HEK293 (cell line): ENCODE results near the gene SVOP.
A peak's percentile ranks its signal among the peaks of the same experiment; 100 is the strongest.
"Not testable (repeated sequence)": the region's sequence is repeated elsewhere in the genome, so short reads cannot be mapped to it uniquely, and the experiment has no call there.

Experiments used
- CTCF ChIA-PET: fragments of 350-600 bp; formaldehyde crosslinking; extraction: SDS; loops from one replicate; lab custom pipeline; 2021; ENCODE audit warnings: antibody characterized with exemption; lab: Yijun Ruan, JAX
- POLR2A ChIA-PET: fragments of 300-600 bp; formaldehyde crosslinking; extraction: SDS; loops from one replicate; lab custom pipeline; 2020; ENCODE audit warnings: antibody characterized with exemption, inconsistent platforms; lab: Yijun Ruan, JAX
- H3K27ac ChIP-seq: fragments of 200-500 bp; sonication (Bioruptor generic); 2 replicates; pipeline ENCODE4 v1.5.1; 2014; ENCODE audit warnings: low read depth, low read length, control low read depth, inconsistent platforms; ENCODE audit errors: extremely low read depth
- H3K36me3 ChIP-seq, 2 experiments: fragments of 200-500 bp in 1 of 2; sonication (Bioruptor generic) in 1 of 2; 1 replicate in 1 of 2; 2 replicates in 1 of 2; pipeline ENCODE4 v1.5.1; 2014 to 2017; ENCODE audit warnings: inconsistent platforms in 2 of 2, low read length in 2 of 2; ENCODE audit not compliant: control insufficient read depth in 2 of 2, insufficient read depth in 1 of 2
- H3K4me1 ChIP-seq: fragments of 200-500 bp; sonication (Bioruptor generic); 2 replicates; pipeline ENCODE4 v1.5.1; 2014; ENCODE audit warnings: mild to moderate bottlenecking, low read length, inconsistent platforms; ENCODE audit not compliant: control insufficient read depth, insufficient read depth
- H3K4me3 ChIP-seq: 2 replicates; pipeline ENCODE4 v1.5.1; 2011; ENCODE audit warnings: low read depth, mild to moderate bottlenecking, control low read depth, low read length, moderate library complexity
- H3K9me3 ChIP-seq: fragments of 200-500 bp; sonication (Bioruptor generic); 2 replicates; pipeline ENCODE4 v1.5.1; 2014; ENCODE audit warnings: low read depth, low read length, inconsistent platforms; ENCODE audit not compliant: control insufficient read depth, insufficient read depth
- BCL11A ChIP-seq: fragments of 450-650 bp; formaldehyde crosslinking; IDR thresholded peaks from 2 replicates; pipeline ENCODE4 v1.5.1; 2016; ENCODE audit warnings: low read depth, missing biosample characterization, missing genetic modification characterization
- BCL11B ChIP-seq: fragments of 450-650 bp; formaldehyde crosslinking; IDR thresholded peaks from 2 replicates; pipeline ENCODE4 v1.5.1; 2016; ENCODE audit warnings: low read depth, missing biosample characterization, missing genetic modification characterization
- KLF1 ChIP-seq: fragments of 450-650 bp; formaldehyde crosslinking; IDR thresholded peaks from 2 replicates; pipeline ENCODE4 v1.5.1; 2016; ENCODE audit warnings: missing biosample characterization, missing genetic modification characterization
- PRDM1 ChIP-seq: fragments of 450-650 bp; formaldehyde crosslinking; IDR thresholded peaks from 2 replicates; pipeline ENCODE4; 2016; ENCODE audit warnings: missing biosample characterization, missing genetic modification characterization
- YY1 ChIP-seq: fragments of 450-650 bp; formaldehyde crosslinking; IDR thresholded peaks from 2 replicates; pipeline ENCODE4 v1.5.1; 2018; ENCODE audit warnings: missing biosample characterization, missing genetic modification characterization
- ZBTB21 ChIP-seq: fragments of 450-650 bp; formaldehyde crosslinking; IDR thresholded peaks from 2 replicates; pipeline ENCODE4 v1.5.1; 2017; ENCODE audit warnings: missing biosample characterization, missing genetic modification characterization
- ZFP41 ChIP-seq: fragments of 450-650 bp; formaldehyde crosslinking; IDR thresholded peaks from 2 replicates; pipeline ENCODE4 v1.5.1; 2016; ENCODE audit warnings: missing biosample characterization, missing genetic modification characterization, borderline replicate concordance
- ZNF112 ChIP-seq: fragments of 450-650 bp; formaldehyde crosslinking; IDR thresholded peaks from 2 replicates; pipeline ENCODE4 v1.5.0; 2017; ENCODE audit warnings: missing biosample characterization, missing genetic modification characterization
- ZNF121 ChIP-seq: fragments of 450-650 bp; formaldehyde crosslinking; IDR thresholded peaks from 2 replicates; pipeline ENCODE4 v1.5.1; 2016; ENCODE audit warnings: missing biosample characterization, missing genetic modification characterization
- ZNF155 ChIP-seq: fragments of 450-650 bp; formaldehyde crosslinking; IDR thresholded peaks from 2 replicates; pipeline ENCODE4 v1.5.1; 2016; ENCODE audit warnings: missing biosample characterization, missing genetic modification characterization
- ZNF335 ChIP-seq: fragments of 450-650 bp; formaldehyde crosslinking; conservative IDR thresholded peaks from 2 replicates; pipeline ENCODE4 v1.5.1; 2016; ENCODE audit warnings: missing biosample characterization, missing genetic modification characterization
- ZNF664 ChIP-seq: fragments of 450-650 bp; formaldehyde crosslinking; IDR thresholded peaks from 2 replicates; pipeline ENCODE4 v1.5.1; 2016; ENCODE audit warnings: missing biosample characterization, missing genetic modification characterization
- ZNF701 ChIP-seq: fragments of 450-650 bp; formaldehyde crosslinking; IDR thresholded peaks from 2 replicates; pipeline ENCODE4 v1.5.1; 2016; ENCODE audit warnings: missing biosample characterization, missing genetic modification characterization
- ZNF704 ChIP-seq: fragments of 450-650 bp; formaldehyde crosslinking; IDR thresholded peaks from 2 replicates; pipeline ENCODE4 v1.5.1; 2016; ENCODE audit warnings: missing biosample characterization, missing genetic modification characterization
- ZSCAN4 ChIP-seq: fragments of 450-650 bp; formaldehyde crosslinking; IDR thresholded peaks from 2 replicates; pipeline ENCODE4 v1.5.1; 2017; ENCODE audit warnings: missing biosample characterization, missing genetic modification characterization
- TF ChIP-seq, protein P1 (sequence below): fragments of 450-650 bp; formaldehyde crosslinking; IDR thresholded peaks from 2 replicates; pipeline ENCODE4 v1.5.1; 2016; ENCODE audit warnings: missing biosample characterization, missing genetic modification characterization

Gene SVOP

GRCh38 chr12:108866083-108866482, 154.8 kb downstream of the SVOP start:
- H3K4me3 ChIP-seq, POLR2A ChIA-PET, H3K4me1 ChIP-seq, H3K9me3 ChIP-seq, H3K36me3 ChIP-seq, H3K27ac ChIP-seq: not testable (repeated sequence)
- TF ChIP-seq KLF1 = peak; percentile 45; the same call in 1 of the 2 replicates
- CTCF ChIA-PET = interaction anchor here (0.6 to 1.1 kb wide), 2 partner anchors 18 to 21 kb away, joined by 3 to 5 read pairs; no protein-coding TSS in a partner anchor

GRCh38 chr12:108865169-108865568, 155.7 kb downstream of the SVOP start:
- TF ChIP-seq BCL11A (no peak), ZNF335 (tag by site-specific recombination) (no peak)
- TF ChIP-seq, all 188 proteins: peak for 0
- H3K27ac ChIP-seq = no peak overlapping the region
- CTCF ChIA-PET = interaction anchor here (1.1 kb wide), 1 partner anchor 19 kb away, joined by 5 read pairs; no protein-coding TSS in a partner anchor
- no peaks in the 10 kb centered on the region for H3K4me1 ChIP-seq
- H3K4me3 ChIP-seq = no peak overlapping the region
- no peaks in the 10 kb centered on the region for H3K36me3 ChIP-seq
- POLR2A ChIA-PET = no interaction called here
- H3K9me3 ChIP-seq = no peaks in the 10 kb centered on the region

DNA sequence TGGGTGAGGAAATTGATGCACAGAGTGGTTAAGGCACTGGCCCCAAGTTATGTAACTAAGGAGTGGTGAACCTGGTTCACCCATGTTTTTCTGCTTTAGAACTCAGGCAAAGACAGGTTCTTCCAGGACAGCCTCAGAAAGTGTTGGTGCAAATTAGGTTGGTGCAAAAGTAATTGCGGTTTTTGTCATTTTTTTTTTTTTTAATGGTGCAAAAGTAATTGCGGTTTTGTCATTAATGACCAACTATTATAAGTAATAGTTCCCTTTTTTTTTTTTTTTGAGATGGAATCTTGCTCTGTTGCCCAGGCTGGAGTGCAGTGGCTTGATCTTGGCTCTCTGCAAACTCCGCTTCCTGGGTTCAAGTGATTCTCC, 158.3 kb downstream of the SVOP start:
- ChIA-PET POLR2A (no interaction called here), CTCF (no interaction called here)
- Histone ChIP-seq H3K4me3 (no peak overlapping the region), H3K36me3 (no peaks in the 10 kb centered on the region), H3K9me3 (no peaks in the 10 kb centered on the region), H3K27ac (no peak overlapping the region), H3K4me1 (no peaks in the 10 kb centered on the region)
- TF ChIP-seq YY1 (tag by site-specific recombination) = no peak
- TF ChIP-seq ZNF112 (tag by site-specific recombination) = no peak
- TF ChIP-seq ZNF701 (tag by site-specific recombination) = no peak
- no peak for TF ChIP-seq BCL11A
- TF ChIP-seq ZNF121 (tag by site-specific recombination) = no peak
- TF ChIP-seq, protein P1, sequence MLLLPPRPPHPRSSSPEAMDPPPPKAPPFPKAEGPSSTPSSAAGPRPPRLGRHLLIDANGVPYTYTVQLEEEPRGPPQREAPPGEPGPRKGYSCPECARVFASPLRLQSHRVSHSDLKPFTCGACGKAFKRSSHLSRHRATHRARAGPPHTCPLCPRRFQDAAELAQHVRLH = no peak
- no peak for TF ChIP-seq ZNF704 (tag by site-specific recombination)
- no peak for TF ChIP-seq ZSCAN4 (tag by site-specific recombination)
- TF ChIP-seq PRDM1 (tag by site-specific recombination) = no peak
- no peak for TF ChIP-seq ZNF155 (tag by site-specific recombination)

DNA sequence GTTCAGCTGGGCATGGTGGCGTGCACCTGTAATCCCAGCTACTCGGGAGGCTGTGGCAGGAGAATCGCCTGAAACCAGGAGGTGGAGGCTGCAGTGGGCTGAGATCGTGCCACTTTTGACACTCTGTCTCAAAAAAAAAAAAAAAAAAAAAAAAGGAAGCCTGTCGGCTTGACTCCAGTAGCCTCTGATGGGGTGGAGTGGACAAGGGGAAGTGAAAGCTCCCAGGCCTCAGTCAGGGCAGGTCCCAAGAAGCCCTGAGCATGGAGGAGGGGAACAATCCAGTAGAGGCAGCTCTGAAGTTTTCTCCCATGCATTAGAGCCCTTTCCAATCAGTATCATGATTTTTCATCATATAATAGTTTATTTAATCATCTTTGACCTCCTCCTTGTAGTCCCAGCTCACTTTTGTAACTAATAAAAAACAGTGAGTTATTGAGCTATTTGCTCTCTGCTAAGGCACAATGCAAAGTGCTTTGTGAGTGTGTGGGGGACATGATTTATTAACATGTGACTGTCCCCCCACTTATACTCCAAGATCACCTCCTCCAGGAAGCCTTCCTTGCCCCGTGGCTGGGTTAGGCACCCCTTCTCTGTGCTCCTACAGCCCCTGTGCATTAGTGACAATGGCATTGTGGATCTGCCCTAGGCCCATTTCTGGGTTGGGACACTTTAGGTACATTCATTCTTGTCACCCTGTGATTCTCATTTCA, 158.8 kb downstream of the SVOP start:
- no peak for TF ChIP-seq ZFP41
- TF ChIP-seq BCL11B = no peak
- no peak for TF ChIP-seq ZBTB21 (tag by site-specific recombination)
- TF ChIP-seq ZNF664 (tag by site-specific recombination) = peak; percentile 63; the same call in 1 of the 2 replicates
- ChIA-PET CTCF (no interaction called here), POLR2A (no interaction called here)
- Histone ChIP-seq H3K36me3 (no peaks in the 10 kb centered on the region), H3K27ac (no peak overlapping the region), H3K4me3 (no peak overlapping the region), H3K4me1 (no peaks in the 10 kb centered on the region), H3K9me3 (no peaks in the 10 kb centered on the region)
